GM12878 (cell line): ENCODE results near the gene ABCC2. TPM values are rescaled to one million over a fixed set of nuclear protein-coding genes. Genes with fewer than 3 reads are reported as not detected.

Source experiments
- ATAC-seq: fragments of 200-7000 bp; cut with Tn5 transposase; 3 replicates; pipeline ENCODE4 v1.9.1; 2020; ENCODE audit warnings: mild to moderate bottlenecking, moderate library complexity
- BruUV-seq: library from RNA; stranded (reverse); fragments of 400-500 nt; replicated peaks from 2 replicates; lab custom pipeline; 2021; lab: Mats Ljungman, UMichigan
- CTCF ChIA-PET: fragments of 300-600 bp; sonication (Branson Sonifier 250); formaldehyde crosslinking; extraction: SDS; loops from one replicate; lab custom pipeline; 2021; ENCODE audit warnings: inconsistent platforms; lab: Yijun Ruan, JAX
- POLR2A ChIA-PET: fragments of 350-600 bp; formaldehyde crosslinking; extraction: SDS; loops from one replicate; lab custom pipeline; 2021; ENCODE audit warnings: inconsistent platforms; lab: Charles Lee
- RAD21 ChIA-PET: fragments of 300-600 bp; sonication (Branson Sonifier 250); formaldehyde crosslinking; loops from one replicate; lab custom pipeline; 2023; ENCODE audit warnings: antibody characterized with exemption; ENCODE audit not compliant: unreplicated experiment; lab: Charles Lee
- SMC1A ChIA-PET: fragments of 300-600 bp; sonication (Branson Sonifier 250); formaldehyde crosslinking; loops from one replicate; lab custom pipeline; 2023; ENCODE audit not compliant: unreplicated experiment, uncharacterized antibody; lab: Charles Lee
- DNase-seq: peaks from one replicate; pipeline ENCODE4 v3.0.0-alpha.2; 2011; ENCODE audit warnings: low read depth, low spot score
- FAIRE-seq: peaks from 3 replicates; lab custom pipeline; 2011; peaks lifted over from hg19 to GRCh38; lab: Jason Lieb, UNC
- H2AFZ ChIP-seq: 2 replicates; pipeline ENCODE4 v1.6.0; 2011; ENCODE audit warnings: low read depth, low read length, control low read depth; ENCODE audit not compliant: control insufficient read depth
- H3K27ac ChIP-seq: 2 replicates; pipeline ENCODE4 v1.5.1; 2011; ENCODE audit warnings: control low read depth; ENCODE audit not compliant: control insufficient read depth, insufficient read depth
- H3K27me3 ChIP-seq, 2 experiments: replicated peaks in 1 of 2; 2 replicates each; pipeline versions ENCODE4 v1.6.0 to v1.6.1; 2011; ENCODE audit warnings: low read length in 1 of 2; ENCODE audit not compliant: control insufficient read depth in 2 of 2, insufficient read depth in 2 of 2
- H3K36me3 ChIP-seq, 2 experiments: 2 replicates each; pipeline ENCODE4 v1.5.1; 2011; ENCODE audit warnings: low read length in 1 of 2; ENCODE audit not compliant: control insufficient read depth in 2 of 2, insufficient read depth in 2 of 2
- H3K4me1 ChIP-seq: 2 replicates; pipeline ENCODE4 v1.6.1; 2011; ENCODE audit warnings: mild to moderate bottlenecking, low read length, moderate library complexity, mixed read lengths; ENCODE audit not compliant: control insufficient read depth, insufficient read depth
- H3K4me2 ChIP-seq: 2 replicates; pipeline ENCODE4 v1.6.0; 2011; ENCODE audit warnings: control low read depth; ENCODE audit not compliant: control insufficient read depth, insufficient read depth
- H3K4me3 ChIP-seq: fragments of 200-600 bp; sonication (generic); 2 replicates; pipeline ENCODE4 v1.5.1; 2016
- H3K79me2 ChIP-seq: 2 replicates; pipeline ENCODE4 v1.6.0; 2011; ENCODE audit warnings: low read length; ENCODE audit not compliant: control insufficient read depth, insufficient read depth
- H3K9ac ChIP-seq: 2 replicates; pipeline ENCODE4 v1.8.0; 2011; ENCODE audit warnings: low read length, control low read depth, mixed read lengths; ENCODE audit not compliant: control insufficient read depth, insufficient read depth
- H3K9me3 ChIP-seq: replicated peaks from 3 replicates; pipeline ENCODE4 v1.5.1; 2011; ENCODE audit warnings: mild to moderate bottlenecking, low read length; ENCODE audit not compliant: control insufficient read depth, insufficient read depth
- H4K20me1 ChIP-seq: 2 replicates; pipeline ENCODE4 v1.6.0; 2011; ENCODE audit not compliant: control insufficient read depth, insufficient read depth
- BACH1 ChIP-seq: fragments of 450-650 bp; IDR thresholded peaks from 2 replicates; pipeline ENCODE4 v1.6.1; 2017; ENCODE audit warnings: mild to moderate bottlenecking, borderline replicate concordance
- BMI1 ChIP-seq: fragments of 450-650 bp; IDR thresholded peaks from 2 replicates; pipeline ENCODE4 v1.6.1; 2016; ENCODE audit warnings: mild to moderate bottlenecking, moderate library complexity, borderline replicate concordance
- CREM ChIP-seq: IDR thresholded peaks from 2 replicates; pipeline ENCODE4 v1.6.1; 2014; ENCODE audit warnings: antibody characterized with exemption, low read depth
- EP300 ChIP-seq, 2 experiments: fragments of 150-350 bp in 1 of 2; IDR thresholded peaks; 2 replicates each; pipeline ENCODE4 v1.6.1; 2011 to 2012; ENCODE audit warnings: low read depth in 2 of 2, low read length in 2 of 2, borderline replicate concordance in 1 of 2, improper control_type of control experiment in 1 of 2, inconsistent platforms in 1 of 2; ENCODE audit not compliant: control insufficient read depth in 1 of 2
- IRF3 ChIP-seq: fragments of 450-650 bp; IDR thresholded peaks from 2 replicates; pipeline ENCODE4 v1.6.1; 2014; ENCODE audit warnings: mild to moderate bottlenecking
- NR2C2 ChIP-seq: IDR thresholded peaks from 2 replicates; pipeline ENCODE4 v1.6.1; 2011; ENCODE audit warnings: borderline replicate concordance, low read depth; ENCODE audit not compliant: control insufficient read depth, insufficient read length
- PAX8 ChIP-seq: fragments of 450-650 bp; IDR thresholded peaks from 2 replicates; pipeline ENCODE4 v1.6.1; 2017; ENCODE audit warnings: mild to moderate bottlenecking, moderate library complexity
- SREBF2 ChIP-seq: IDR thresholded peaks from 2 replicates; pipeline ENCODE4 v1.6.1; 2012; ENCODE audit warnings: mild to moderate bottlenecking, low read length
- USF2 ChIP-seq: IDR thresholded peaks from 2 replicates; pipeline ENCODE4 v1.6.1; 2011; ENCODE audit warnings: low read depth, low read length, improper control_type of control experiment, borderline replicate concordance
- ZZZ3 ChIP-seq: IDR thresholded peaks from 2 replicates; pipeline ENCODE4 v1.6.1; 2011; ENCODE audit warnings: low read depth; ENCODE audit not compliant: control insufficient read depth, insufficient read length
- WGBS: methylation state at CpG from one replicate; pipeline ENCODE4 v1.1.6; 2016; ENCODE audit warnings: low lambda C conversion rate; ENCODE audit not compliant: insufficient replicate concordance, insufficient coverage; ENCODE audit errors: missing lambda C conversion rate; 5-methylcytosine and 5-hydroxymethylcytosine counted together
- in situ Hi-C: fragments of 300-500 bp; cut with MboI; formaldehyde crosslinking; loops from 9 replicates; pipeline ENCODE4 v1.14.3; 2018; ENCODE audit warnings: mixed read lengths
- intact Hi-C: fragments of 100-400 bp; cut with micrococcal nuclease; formaldehyde crosslinking; loops from one replicate; pipeline ENCODE4 v1.14.2; 2022; ENCODE audit not compliant: unreplicated experiment
- polyA plus RNA-seq, 11 experiments: library from polyadenylated mRNA; depleted of rRNA in 4 of 11; unstranded in 6 of 11; stranded (reverse) in 5 of 11; fragments of >200 nt; fragmentation: Nextera tagmentation in 4 of 11; fragmentation: Illumina TruSeq in 1 of 11; extraction: Ambion mirVana in 4 of 11; extraction: Trizol in 1 of 11; gene quantifications; 1 replicate in 1 of 11; 2 replicates in 10 of 11; pipeline versions ENCODE4 v1.2.1 to v1.2.3, GENCODE V29; 2011 to 2016; ENCODE audit warnings: inconsistent platforms in 2 of 11, missing spikeins in 2 of 11, low read depth in 1 of 11
- total RNA-seq, 4 experiments: library from RNA; depleted of rRNA in 3 of 4; stranded (reverse); fragments of >200 nt in 3 of 4; fragmentation: Illumina TruSeq in 1 of 4; extraction: Trizol in 1 of 4; gene quantifications; 2 replicates each; pipeline versions ENCODE4 v1.2.1 to v1.2.3, GENCODE V29; 2013 to 2021

The ABCC2 gene
- total and polyA plus RNA-seq, 10 of the 15 experiments (the other 5 are each of a cell fraction or from before 2014, with no cell fraction given) = 0.02 to 0.95 (median 0.21) TPM

- in situ Hi-C loops = no loop called here
- Histone ChIP-seq H3K79me2 (no peaks in the 10 kb centered on the region), H3K9me3 (no peaks in the 10 kb centered on the region), H3K9ac (no peak overlapping the region), H2AFZ (no peak overlapping the region), H3K4me2 (no peak overlapping the region), H3K4me1 (no peaks in the 10 kb centered on the region), H3K27ac (no peak overlapping the region), H3K27me3 (no peaks in the 10 kb centered on the region), H3K36me3 (no peaks in the 10 kb centered on the region), H3K4me3 (no peak overlapping the region), H4K20me1 (no peaks in the 10 kb centered on the region)
- 56% methylated on average over 6 of the region's 6 CpGs for WGBS
- no peak for DNase-seq
- ChIA-PET RAD21 (no interaction called here), POLR2A (interaction anchor here (0.6 kb wide), 1 partner anchor 9 kb away, joined by 3 read pairs; no protein-coding TSS in a partner anchor), SMC1A (interaction anchor here (0.6 kb wide), 1 partner anchor 233 kb away, joined by 3 read pairs; no protein-coding TSS in a partner anchor), CTCF (no interaction called here)
- no peak for ATAC-seq
- BruUV-seq = no TSS peak
- intact Hi-C loops = no loop called here
- no peak for FAIRE-seq
- TF ChIP-seq PAX8 = no peak
- TF ChIP-seq BACH1 = no peak
- TF ChIP-seq BMI1 = no peak
- no peak for TF ChIP-seq EP300 (IDR thresholded peaks at IDR 0.05; ENCODE audit: borderline replicate concordance in 1 of 2, control insufficient read depth in 1 of 2, low read depth in 2 of 2, low read length in 2 of 2)
- TF ChIP-seq USF2 = no peak
- TF ChIP-seq ZZZ3 = no peak
- TF ChIP-seq NR2C2 = no peak
- TF ChIP-seq CREM = no peak
- no peak for TF ChIP-seq SREBF2
- TF ChIP-seq IRF3 = no peak
Measured at GRCh38 chr10:99796928-99797327, 14.5 kb downstream of the ABCC2 start.
